Measurements from ENCODE around the gene SULT1C3. TPM values are rescaled to one million over a fixed set of nuclear protein-coding genes. Genes with fewer than 3 reads are reported as not detected.
A peak's percentile ranks its signal among the peaks of the same experiment; 100 is the strongest.

Gene SULT1C3
- not detected for polyA plus RNA-seq (2013)

- POLR2A ChIA-PET = no interaction called here
- H3K36me3 ChIP-seq (ENCODE audit: control insufficient read depth in 4 of 4, insufficient read depth in 4 of 4, low read length in 3 of 4) = no peaks in the 10 kb centered on the region
- peaks cover 1 to 22% (median 8%) of the 10 kb centered on the region in 5 experiments for H3K9me3 ChIP-seq (ENCODE audit: control extremely low read depth in 1 of 5, control insufficient read depth in 4 of 5, insufficient read depth in 2 of 5, low read depth in 1 of 5, low read length in 4 of 5)
- H3K27ac ChIP-seq (ENCODE audit: insufficient read depth in 1 of 2, low read depth in 1 of 2, low read length in 2 of 2, poor library complexity in 1 of 2, severe bottlenecking in 2 of 2) = no peak within 1 kb of the TSS
- CTCF ChIA-PET = no interaction called here
- no peaks in the 10 kb centered on the region for H3K4me1 ChIP-seq (ENCODE audit: control extremely low read depth in 1 of 4, control insufficient read depth in 4 of 4, insufficient read depth in 4 of 4, low read length in 3 of 4)
- no peak within 1 kb of the TSS for H3K4me3 ChIP-seq (ENCODE audit: control insufficient read depth in 1 of 7, extremely low read depth in 1 of 7, insufficient read depth in 4 of 7, low read depth in 2 of 7, low read length in 6 of 7)
- H3K27me3 ChIP-seq (replicated peaks in 2 of 5; ENCODE audit: control insufficient read depth in 4 of 5, insufficient read depth in 5 of 5, low read length in 4 of 5) = no peaks in the 10 kb centered on the region
- no peak for DNase-seq
- 67% methylated on average over 2 of the region's 2 CpGs for WGBS (ENCODE audit: insufficient coverage)
Observed at GRCh38 chr2:108239786-108240185, at the start of gene SULT1C3. Gene SULT1C3 (plus strand): TSS chr2:108239968. CDS start chr2:108247195, 7,227 bp downstream.

- Histone ChIP-seq H3K36me3 (ENCODE audit: control insufficient read depth in 4 of 4, insufficient read depth in 4 of 4, low read length in 3 of 4) (no peaks in the 10 kb centered on the region), H3K4me1 (ENCODE audit: control extremely low read depth in 1 of 4, control insufficient read depth in 4 of 4, insufficient read depth in 4 of 4, low read length in 3 of 4) (no peaks in the 10 kb centered on the region), H3K27ac (ENCODE audit: insufficient read depth in 1 of 2, low read depth in 1 of 2, low read length in 2 of 2, poor library complexity in 1 of 2, severe bottlenecking in 2 of 2) (no peak overlapping the region), H3K27me3 (replicated peaks in 2 of 5; ENCODE audit: control insufficient read depth in 4 of 5, insufficient read depth in 5 of 5, low read length in 4 of 5) (no peaks in the 10 kb centered on the region), H3K9me3 (ENCODE audit: control extremely low read depth in 1 of 5, control insufficient read depth in 4 of 5, insufficient read depth in 2 of 5, low read depth in 1 of 5, low read length in 4 of 5) (no peaks in the 10 kb centered on the region), H3K4me3 (ENCODE audit: control insufficient read depth in 1 of 7, extremely low read depth in 1 of 7, insufficient read depth in 4 of 7, low read depth in 2 of 7, low read length in 6 of 7) (no peak overlapping the region)
- ChIA-PET POLR2A (no interaction called here), CTCF (interaction anchor here (1.5 kb wide), 1 partner anchor 9 kb away, joined by 8 read pairs; no protein-coding TSS in a partner anchor)
- DNase-seq = no peak
- WGBS (ENCODE audit: insufficient coverage) = 100% methylated on average over 2 of the region's 3 CpGs
Observed at GRCh38 chr2:108193251-108193650, 46.5 kb upstream of the SULT1C3 start.

GRCh38 chr2:108194409-108195132, 45.2 kb upstream of the SULT1C3 start:
- no peaks in the 10 kb centered on the region for H3K36me3 ChIP-seq (ENCODE audit: control insufficient read depth in 4 of 4, insufficient read depth in 4 of 4, low read length in 3 of 4)
- H3K27me3 ChIP-seq (replicated peaks in 2 of 5; ENCODE audit: control insufficient read depth in 4 of 5, insufficient read depth in 5 of 5, low read length in 4 of 5) = no peaks in the 10 kb centered on the region
- H3K4me3 ChIP-seq (ENCODE audit: control insufficient read depth in 1 of 7, extremely low read depth in 1 of 7, insufficient read depth in 4 of 7, low read depth in 2 of 7, low read length in 6 of 7) = no peak overlapping the region
- H3K27ac ChIP-seq (ENCODE audit: insufficient read depth in 1 of 2, low read depth in 1 of 2, low read length in 2 of 2, poor library complexity in 1 of 2, severe bottlenecking in 2 of 2) = no peak overlapping the region
- POLR2A ChIA-PET = no interaction called here
- WGBS (ENCODE audit: insufficient coverage) = 77% methylated on average over 2 of the region's 7 CpGs
- no peaks in the 10 kb centered on the region for H3K4me1 ChIP-seq (ENCODE audit: control extremely low read depth in 1 of 4, control insufficient read depth in 4 of 4, insufficient read depth in 4 of 4, low read length in 3 of 4)
- DNase-seq = peak in 2 of 3 donors; percentile 15 to 21
- no peaks in the 10 kb centered on the region for H3K9me3 ChIP-seq (ENCODE audit: control extremely low read depth in 1 of 5, control insufficient read depth in 4 of 5, insufficient read depth in 2 of 5, low read depth in 1 of 5, low read length in 4 of 5)
- CTCF ChIA-PET = interaction anchor here (0.8 to 1.5 kb wide), 3 partner anchors 10 to 258 kb away, joined by 4 to 8 read pairs (median 5); no protein-coding TSS in a partner anchor

GRCh38 chr2:108195133-108195439, 44.7 kb upstream of the SULT1C3 start:
- no peak for DNase-seq
- no peak overlapping the region for H3K4me3 ChIP-seq (ENCODE audit: control insufficient read depth in 1 of 7, extremely low read depth in 1 of 7, insufficient read depth in 4 of 7, low read depth in 2 of 7, low read length in 6 of 7)
- ChIA-PET CTCF (no interaction called here), POLR2A (no interaction called here)
- H3K27ac ChIP-seq (ENCODE audit: insufficient read depth in 1 of 2, low read depth in 1 of 2, low read length in 2 of 2, poor library complexity in 1 of 2, severe bottlenecking in 2 of 2) = no peak overlapping the region
- H3K36me3 ChIP-seq (ENCODE audit: control insufficient read depth in 4 of 4, insufficient read depth in 4 of 4, low read length in 3 of 4) = no peaks in the 10 kb centered on the region
- H3K4me1 ChIP-seq (ENCODE audit: control extremely low read depth in 1 of 4, control insufficient read depth in 4 of 4, insufficient read depth in 4 of 4, low read length in 3 of 4) = no peaks in the 10 kb centered on the region
- peaks cover 0 to 2% (median 0%) of the 10 kb centered on the region in 5 experiments for H3K9me3 ChIP-seq (ENCODE audit: control extremely low read depth in 1 of 5, control insufficient read depth in 4 of 5, insufficient read depth in 2 of 5, low read depth in 1 of 5, low read length in 4 of 5)
- H3K27me3 ChIP-seq (replicated peaks in 2 of 5; ENCODE audit: control insufficient read depth in 4 of 5, insufficient read depth in 5 of 5, low read length in 4 of 5) = no peaks in the 10 kb centered on the region

GRCh38 chr2:108199726-108200125, 40.0 kb upstream of the SULT1C3 start:
- H3K27ac ChIP-seq (ENCODE audit: insufficient read depth in 1 of 2, low read depth in 1 of 2, low read length in 2 of 2, poor library complexity in 1 of 2, severe bottlenecking in 2 of 2) = no peak overlapping the region
- H3K4me1 ChIP-seq (ENCODE audit: control extremely low read depth in 1 of 4, control insufficient read depth in 4 of 4, insufficient read depth in 4 of 4, low read length in 3 of 4) = no peaks in the 10 kb centered on the region
- H3K4me3 ChIP-seq (ENCODE audit: control insufficient read depth in 1 of 7, extremely low read depth in 1 of 7, insufficient read depth in 4 of 7, low read depth in 2 of 7, low read length in 6 of 7) = no peak overlapping the region
- POLR2A ChIA-PET = no interaction called here
- no peaks in the 10 kb centered on the region for H3K36me3 ChIP-seq (ENCODE audit: control insufficient read depth in 4 of 4, insufficient read depth in 4 of 4, low read length in 3 of 4)
- CTCF ChIA-PET = interaction anchor here (0.7 kb wide), 1 partner anchor 387 kb away, joined by 3 read pairs; no protein-coding TSS in a partner anchor
- peaks cover 0 to 15% (median 0%) of the 10 kb centered on the region in 5 experiments for H3K9me3 ChIP-seq (ENCODE audit: control extremely low read depth in 1 of 5, control insufficient read depth in 4 of 5, insufficient read depth in 2 of 5, low read depth in 1 of 5, low read length in 4 of 5)
- peak in 2 of 3 donors; percentile 24 to 35 for DNase-seq
- no peaks in the 10 kb centered on the region for H3K27me3 ChIP-seq (replicated peaks in 2 of 5; ENCODE audit: control insufficient read depth in 4 of 5, insufficient read depth in 5 of 5, low read length in 4 of 5)

- H3K27me3 ChIP-seq (replicated peaks in 2 of 5; ENCODE audit: control insufficient read depth in 4 of 5, insufficient read depth in 5 of 5, low read length in 4 of 5) = no peaks in the 10 kb centered on the region
- WGBS (ENCODE audit: insufficient coverage) = no CpG with 5 or more reads among the region's 7 CpGs
Observed at GRCh38 chr2:108200569-108200968, 39.2 kb upstream of the SULT1C3 start.

GRCh38 chr2:108212671-108213070, 27.1 kb upstream of the SULT1C3 start:
- peaks cover 0 to 9% (median 2%) of the 10 kb centered on the region in 4 experiments for H3K4me1 ChIP-seq (ENCODE audit: control extremely low read depth in 1 of 4, control insufficient read depth in 4 of 4, insufficient read depth in 4 of 4, low read length in 3 of 4)
- H3K36me3 ChIP-seq (ENCODE audit: control insufficient read depth in 4 of 4, insufficient read depth in 4 of 4, low read length in 3 of 4) = no peaks in the 10 kb centered on the region
- no peak overlapping the region for H3K4me3 ChIP-seq (ENCODE audit: control insufficient read depth in 1 of 7, extremely low read depth in 1 of 7, insufficient read depth in 4 of 7, low read depth in 2 of 7, low read length in 6 of 7)
- ChIA-PET CTCF (no interaction called here), POLR2A (no interaction called here)
- no peak for DNase-seq
- no peaks in the 10 kb centered on the region for H3K27me3 ChIP-seq (replicated peaks in 2 of 5; ENCODE audit: control insufficient read depth in 4 of 5, insufficient read depth in 5 of 5, low read length in 4 of 5)
- no CpG with 5 or more reads among the region's 3 CpGs for WGBS (ENCODE audit: insufficient coverage)
- peaks cover 0 to 14% (median 3%) of the 10 kb centered on the region in 5 experiments for H3K9me3 ChIP-seq (ENCODE audit: control extremely low read depth in 1 of 5, control insufficient read depth in 4 of 5, insufficient read depth in 2 of 5, low read depth in 1 of 5, low read length in 4 of 5)
- no peak overlapping the region for H3K27ac ChIP-seq (ENCODE audit: insufficient read depth in 1 of 2, low read depth in 1 of 2, low read length in 2 of 2, poor library complexity in 1 of 2, severe bottlenecking in 2 of 2)

More at GRCh38 chr2:108200569-108200968, 39.2 kb upstream of the SULT1C3 start:
- no peak for DNase-seq
- Histone ChIP-seq H3K27ac (ENCODE audit: insufficient read depth in 1 of 2, low read depth in 1 of 2, low read length in 2 of 2, poor library complexity in 1 of 2, severe bottlenecking in 2 of 2) (no peak overlapping the region), H3K36me3 (ENCODE audit: control insufficient read depth in 4 of 4, insufficient read depth in 4 of 4, low read length in 3 of 4) (no peaks in the 10 kb centered on the region), H3K4me1 (ENCODE audit: control extremely low read depth in 1 of 4, control insufficient read depth in 4 of 4, insufficient read depth in 4 of 4, low read length in 3 of 4) (no peaks in the 10 kb centered on the region), H3K9me3 (ENCODE audit: control extremely low read depth in 1 of 5, control insufficient read depth in 4 of 5, insufficient read depth in 2 of 5, low read depth in 1 of 5, low read length in 4 of 5) (peaks cover 0 to 15% (median 0%) of the 10 kb centered on the region in 5 experiments), H3K4me3 (ENCODE audit: control insufficient read depth in 1 of 7, extremely low read depth in 1 of 7, insufficient read depth in 4 of 7, low read depth in 2 of 7, low read length in 6 of 7) (no peak overlapping the region)
- ChIA-PET POLR2A (no interaction called here), CTCF (no interaction called here)

All from common myeloid progenitor, CD34-positive (primary cell).